Measurements from ENCODE around the gene FGF6.
"Not testable (repeated sequence)": the region's sequence is repeated elsewhere in the genome, so short reads cannot be mapped to it uniquely, and the experiment has no call there.

Gene FGF6, protein sequence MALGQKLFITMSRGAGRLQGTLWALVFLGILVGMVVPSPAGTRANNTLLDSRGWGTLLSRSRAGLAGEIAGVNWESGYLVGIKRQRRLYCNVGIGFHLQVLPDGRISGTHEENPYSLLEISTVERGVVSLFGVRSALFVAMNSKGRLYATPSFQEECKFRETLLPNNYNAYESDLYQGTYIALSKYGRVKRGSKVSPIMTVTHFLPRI

DNA sequence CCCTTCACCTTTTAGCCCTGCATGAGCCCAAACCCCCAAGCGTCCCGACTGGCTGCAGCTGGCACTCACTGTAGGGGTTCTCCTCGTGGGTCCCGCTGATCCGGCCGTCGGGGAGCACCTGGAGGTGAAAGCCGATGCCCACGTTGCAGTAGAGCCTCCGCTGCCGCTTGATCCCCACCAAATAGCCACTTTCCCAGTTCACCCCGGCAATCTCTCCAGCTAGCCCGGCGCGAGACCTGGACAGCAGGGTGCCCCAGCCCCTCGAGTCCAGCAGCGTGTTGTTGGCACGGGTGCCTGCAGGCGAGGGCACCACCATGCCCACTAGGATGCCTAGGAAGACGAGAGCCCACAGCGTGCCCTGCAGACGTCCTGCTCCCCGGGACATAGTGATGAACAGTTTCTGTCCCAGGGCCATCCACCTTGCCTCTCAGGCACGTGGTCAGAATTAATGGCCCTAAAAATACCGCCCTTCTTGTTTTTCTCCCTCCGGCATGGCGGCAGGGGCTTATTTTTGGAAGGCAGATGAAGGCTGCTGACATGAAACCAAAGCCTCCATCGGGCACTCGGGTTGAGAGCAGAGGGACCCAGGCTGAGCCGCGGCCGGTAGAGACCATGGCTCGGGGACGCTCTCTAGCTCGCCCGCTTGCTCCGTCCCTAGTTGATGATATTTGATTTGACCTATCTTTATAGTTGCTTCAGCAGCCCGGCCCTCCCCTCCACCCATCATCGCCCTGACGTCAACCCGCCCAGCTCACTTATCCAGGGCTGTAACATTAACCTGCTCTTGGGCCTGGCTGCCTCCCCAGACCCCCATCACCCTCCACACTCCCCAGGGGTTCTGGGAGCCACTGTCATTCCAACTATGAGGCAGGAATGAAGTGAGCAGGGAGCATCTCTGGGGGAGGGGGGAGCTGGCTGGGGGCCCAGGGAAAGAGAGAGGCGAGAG, at the start of gene FGF6:
Gene FGF6 (minus strand): TSS at position 660 of the 946 bp plus-strand sequence. CDS start 245 bp downstream, at position 415.
- DNase-seq (ENCODE audit: low spot score), result no peak

GRCh38 chr12:4490973-4491372, 45.4 kb upstream of the FGF6 start:
- DNase-seq (ENCODE audit: low spot score), result no peak

DNA sequence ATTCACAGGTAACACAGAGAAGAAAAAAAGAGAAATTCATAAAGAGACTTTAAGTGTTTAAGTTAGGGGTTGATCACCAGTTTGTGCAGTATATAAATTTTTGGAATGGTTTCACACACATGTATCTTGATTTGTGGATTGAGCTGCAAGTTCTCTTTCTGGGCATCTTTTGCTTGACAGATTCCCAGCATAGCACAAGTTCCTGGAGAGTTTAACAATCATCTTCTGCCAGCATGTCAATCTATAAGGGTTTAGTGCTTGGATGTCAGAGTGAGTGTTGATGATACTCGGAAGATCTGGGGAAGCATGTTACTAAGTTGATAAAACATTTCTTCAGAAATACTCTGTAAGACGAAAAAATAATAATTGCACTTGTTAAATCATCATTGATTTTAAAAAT, 43.9 kb upstream of the FGF6 start:
- DNase-seq (ENCODE audit: low spot score), result no peak

DNA sequence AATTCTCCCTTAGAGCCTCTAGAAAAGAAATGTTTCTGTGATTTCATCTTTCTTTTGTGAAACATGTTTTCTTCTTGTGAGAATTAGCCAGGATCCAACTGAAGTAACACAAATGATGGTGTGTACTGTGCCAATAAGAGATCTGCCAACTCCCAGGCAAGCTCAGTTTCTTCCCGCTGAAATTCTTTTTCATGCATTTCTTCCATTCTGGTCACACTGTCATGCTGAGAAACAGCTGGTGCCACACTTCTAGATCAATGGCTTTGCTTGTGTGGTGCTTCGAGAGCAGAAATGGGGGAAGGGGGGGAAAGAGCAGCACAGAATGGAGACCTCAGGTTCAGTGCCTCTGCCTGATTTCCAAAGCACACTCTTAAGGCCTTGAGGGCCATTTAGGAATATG, 41.4 kb upstream of the FGF6 start:
- no peak for DNase-seq (ENCODE audit: low spot score)

GRCh38 chr12:4486049-4486699, 40.6 kb upstream of the FGF6 start:
- DNase-seq (ENCODE audit: low spot score), result no peak

DNA sequence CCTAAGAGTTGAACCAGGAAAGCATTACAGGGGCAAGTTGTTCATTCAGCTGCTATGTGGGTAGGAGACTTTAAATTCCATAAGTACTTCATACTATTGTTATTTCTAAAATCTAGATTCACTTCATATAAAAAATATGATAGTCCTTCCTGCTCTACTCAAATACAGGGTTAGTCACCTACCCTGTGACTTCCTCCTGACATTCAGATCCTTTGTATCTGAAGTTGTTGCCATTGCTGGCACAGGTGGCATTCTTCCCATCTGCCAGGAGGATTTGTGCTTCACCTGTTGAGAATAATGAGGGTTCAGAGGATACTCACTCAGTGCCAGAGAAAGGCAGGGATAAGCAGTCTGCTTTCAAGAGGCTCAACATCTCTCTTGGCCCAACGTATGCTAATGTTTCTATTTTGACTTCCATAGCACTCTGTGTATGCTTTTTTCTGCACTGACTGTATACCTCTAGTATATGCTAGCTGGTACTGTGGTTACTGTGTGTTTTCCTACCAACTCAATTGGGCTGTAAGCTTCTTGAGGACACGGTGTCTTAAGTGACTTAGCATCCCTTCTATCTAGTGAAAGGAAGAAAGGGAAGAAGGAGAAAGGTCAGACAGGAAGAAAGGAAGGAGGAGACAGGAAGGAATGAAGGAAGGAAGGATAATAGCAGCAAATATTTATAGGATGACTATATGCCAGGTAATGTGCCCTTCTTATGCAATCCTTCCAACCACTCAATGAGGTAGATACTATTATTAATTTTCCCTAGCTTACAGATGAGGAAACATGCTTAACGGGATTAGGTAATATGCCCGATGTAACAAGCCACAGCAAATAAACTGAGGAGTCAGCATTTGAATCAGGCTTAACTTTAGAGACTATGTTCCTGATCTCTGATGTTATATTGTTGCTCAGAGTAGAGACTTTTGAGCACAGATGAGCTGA, 38.5 kb upstream of the FGF6 start:
- no peak for DNase-seq (ENCODE audit: low spot score)

DNA sequence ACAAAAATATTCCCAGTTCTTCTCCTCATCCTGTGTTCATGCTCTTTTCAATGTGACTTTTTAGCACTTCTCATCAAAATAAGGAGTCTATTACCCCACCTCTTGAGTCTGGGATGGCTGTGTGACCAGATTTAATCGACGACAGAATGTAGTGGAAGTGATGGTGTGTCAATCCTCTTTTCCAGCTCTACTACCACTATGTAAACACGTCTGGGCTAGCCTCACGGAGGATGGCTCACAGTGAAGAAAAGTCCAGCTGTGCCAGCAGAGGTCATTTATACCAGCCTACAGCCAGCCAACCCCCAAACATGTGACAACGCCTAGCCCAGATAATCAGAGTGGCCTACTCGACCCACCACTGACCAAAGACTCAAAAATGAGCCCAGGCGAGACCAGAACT, 37.3 kb upstream of the FGF6 start:
- no peak for DNase-seq (ENCODE audit: low spot score)

DNA sequence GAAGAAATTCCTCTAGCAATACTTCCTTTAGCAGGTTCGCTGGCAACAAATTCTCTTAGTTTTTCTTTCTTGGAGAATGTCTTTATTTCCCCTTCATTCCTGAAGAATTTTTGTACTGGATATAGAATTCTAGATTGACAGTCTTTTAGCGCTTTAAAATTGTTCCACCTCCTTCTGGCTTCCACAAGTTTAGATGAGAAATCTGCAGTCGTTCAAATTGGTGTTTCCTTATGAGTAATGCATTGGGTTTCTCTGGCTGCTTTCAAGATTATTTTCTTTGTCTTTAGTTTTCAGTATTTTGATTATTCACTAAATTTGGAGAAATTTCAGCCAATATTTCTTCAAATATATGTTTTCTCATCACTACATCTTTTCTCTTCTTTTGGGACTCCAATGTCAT, 33.3 kb upstream of the FGF6 start:
- DNase-seq (ENCODE audit: low spot score), result no peak

GRCh38 chr12:4477129-4477528, 31.5 kb upstream of the FGF6 start:
- DNase-seq (ENCODE audit: low spot score), result no peak

GRCh38 chr12:4472046-4472445, 26.4 kb upstream of the FGF6 start:
- no peak for DNase-seq (ENCODE audit: low spot score)

- DNase-seq (ENCODE audit: low spot score), result no peak
These were observed 25.6 kb upstream of the FGF6 start for GRCh38 chr12:4471256-4471655.

DNA sequence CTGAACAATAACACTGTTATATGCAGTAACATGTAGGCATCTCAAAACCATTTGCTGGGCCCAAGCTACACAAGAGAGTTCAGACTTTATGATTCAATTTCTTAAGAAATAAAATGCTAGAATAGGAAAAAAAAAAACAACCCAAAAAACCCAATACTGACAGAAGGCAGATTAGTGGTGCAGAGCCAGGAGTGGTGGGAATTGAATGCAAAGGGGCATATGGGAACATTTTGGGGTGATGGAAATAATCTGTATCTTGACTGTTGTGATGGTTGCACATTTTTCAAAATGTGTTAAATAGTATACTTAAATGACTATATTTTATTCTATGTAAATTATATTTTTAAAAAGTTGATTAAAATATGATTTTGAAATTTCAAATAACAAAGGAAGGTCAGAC, 23.4 kb upstream of the FGF6 start:
- no peak for DNase-seq (ENCODE audit: low spot score)

DNA sequence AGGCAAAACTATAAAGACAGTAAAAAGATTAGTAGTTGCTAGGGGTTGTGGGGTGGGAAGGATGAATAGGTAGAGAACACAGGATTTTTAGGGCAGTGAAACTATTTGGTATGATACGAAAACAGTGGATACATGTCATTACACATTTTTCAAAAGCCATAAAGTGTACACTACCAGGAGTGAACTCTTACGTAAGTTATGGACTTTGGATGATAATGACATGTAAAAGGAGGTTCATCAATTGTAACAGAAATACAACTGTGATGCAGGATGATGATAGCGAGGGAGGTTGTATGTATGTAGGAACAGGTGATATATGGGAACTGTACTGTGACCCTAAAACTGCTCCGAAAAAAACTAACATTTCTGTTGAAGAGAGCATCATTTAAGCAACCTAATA, 15.1 kb upstream of the FGF6 start:
- DNase-seq (ENCODE audit: low spot score), result no peak

GRCh38 chr12:4455849-4456248, 10.2 kb upstream of the FGF6 start:
- DNase-seq (ENCODE audit: low spot score), result not testable (repeated sequence)

DNA sequence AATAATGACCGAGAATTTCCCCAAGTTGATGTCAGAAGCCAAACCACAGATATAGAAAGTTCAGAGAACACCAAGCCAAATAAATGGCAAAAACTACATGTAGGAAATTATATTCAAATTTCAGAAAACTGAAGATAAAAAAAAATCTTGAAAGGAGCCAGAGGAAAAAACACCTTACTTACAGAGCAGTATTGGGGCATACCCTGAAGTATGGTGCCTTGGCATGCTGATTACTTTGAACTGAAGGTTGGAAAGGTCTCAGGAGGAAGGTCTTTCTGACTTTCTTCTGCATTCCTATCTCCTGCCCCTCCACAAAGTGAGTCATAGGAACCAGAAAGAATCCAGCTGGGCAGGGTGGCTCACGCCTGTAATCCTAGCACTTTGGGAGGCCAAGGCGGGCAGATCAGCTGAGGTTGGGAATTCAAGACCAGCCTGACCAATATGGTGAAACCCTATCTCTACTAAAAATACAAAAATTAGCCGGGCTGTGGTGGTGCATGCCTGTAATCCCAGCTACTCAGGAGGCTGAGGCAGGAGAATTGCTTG, 8.8 kb upstream of the FGF6 start:
- no peak for DNase-seq (ENCODE audit: low spot score)

GRCh38 chr12:4451694-4452093, 6.1 kb upstream of the FGF6 start:
- DNase-seq (ENCODE audit: low spot score), result no peak

DNA sequence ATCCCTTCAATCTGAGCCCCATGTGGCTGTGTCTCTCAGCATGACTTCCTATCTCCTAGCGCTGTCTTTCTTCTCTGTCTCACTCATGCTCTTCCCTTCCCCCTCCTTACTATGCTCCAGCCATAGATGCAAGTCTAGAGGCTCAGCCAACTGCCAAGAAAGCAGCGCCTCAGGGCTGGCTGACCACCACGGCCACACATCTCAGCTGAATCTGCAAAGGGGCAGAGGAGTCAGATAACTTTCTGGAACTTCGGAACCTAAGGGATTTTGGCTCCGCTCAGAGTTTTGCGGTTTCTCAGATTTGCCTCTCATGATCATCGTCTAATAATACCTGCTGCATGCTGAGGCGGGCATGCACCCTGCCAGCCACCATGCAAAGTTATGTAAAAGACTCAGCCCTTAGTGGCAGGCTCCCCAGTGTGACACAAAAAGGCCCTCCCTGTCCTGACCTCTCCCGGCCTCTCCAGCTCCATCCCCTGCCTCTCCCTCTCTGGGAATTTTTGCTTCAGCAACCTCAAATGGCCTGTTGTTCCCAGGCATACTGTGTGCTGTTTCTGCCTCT, 5.0 kb upstream of the FGF6 start:
- no peak for DNase-seq (ENCODE audit: low spot score)

DNA sequence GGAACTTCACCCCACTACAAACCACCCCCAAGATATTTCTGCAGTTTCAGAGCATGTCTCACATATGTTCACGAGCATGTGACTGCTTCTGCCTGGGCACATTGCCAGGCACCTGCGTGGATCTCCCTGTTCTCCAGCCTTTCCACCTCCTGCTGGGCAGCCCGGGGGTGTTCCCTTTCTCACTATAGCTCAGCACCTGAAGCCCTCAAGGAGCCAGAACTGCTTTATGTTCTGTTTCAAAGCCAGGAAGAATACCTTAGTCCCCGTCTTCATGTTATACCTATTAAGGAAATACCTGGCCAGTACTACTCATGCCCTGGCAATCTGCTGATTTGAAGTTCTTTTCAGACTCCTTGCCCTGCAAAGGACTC, 4.2 kb upstream of the FGF6 start:
- DNase-seq (ENCODE audit: low spot score), result no peak

DNA sequence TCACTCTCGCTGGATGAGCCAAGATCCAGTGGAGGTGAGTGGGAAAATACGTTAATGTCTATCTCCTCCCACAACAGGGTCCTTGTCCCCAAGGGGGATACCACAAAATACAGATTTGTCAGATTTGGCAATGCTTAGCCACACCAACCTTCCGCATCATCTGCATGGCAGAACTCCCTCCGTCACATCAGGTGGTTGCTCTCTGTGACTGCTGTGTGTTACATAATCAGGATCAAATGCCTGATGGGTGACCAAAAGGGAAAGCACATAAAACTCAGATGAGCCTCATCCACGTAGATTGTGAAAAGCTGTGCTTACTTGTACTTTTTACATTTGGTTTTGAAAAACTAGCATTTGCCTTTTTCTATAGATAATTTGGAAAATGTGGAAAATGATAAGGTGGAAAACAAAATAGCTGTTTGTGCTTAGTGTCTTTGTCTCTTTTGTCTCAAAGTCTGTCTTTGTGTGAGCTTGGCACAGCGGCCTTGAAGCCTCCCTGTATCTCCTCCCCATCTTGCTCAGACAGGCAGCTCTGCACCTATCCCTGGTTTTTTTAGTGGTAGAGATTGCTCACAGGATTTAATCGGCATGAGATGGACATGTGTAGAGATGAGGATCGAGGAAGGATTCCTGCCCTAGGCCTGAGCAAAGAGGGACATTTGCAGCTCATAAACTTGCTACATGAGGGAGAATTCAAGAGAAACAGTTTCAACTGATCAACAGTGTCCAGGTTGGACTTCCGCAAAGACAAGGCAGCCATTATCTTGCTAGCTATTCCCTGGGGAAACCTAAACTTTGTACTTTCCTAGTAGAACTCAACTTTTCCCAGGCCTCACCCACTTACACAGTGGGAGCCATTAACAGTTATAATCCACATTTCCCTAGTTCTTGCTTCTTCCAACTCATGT, 3.6 kb upstream of the FGF6 start:
- no peak for DNase-seq (ENCODE audit: low spot score)

DNA sequence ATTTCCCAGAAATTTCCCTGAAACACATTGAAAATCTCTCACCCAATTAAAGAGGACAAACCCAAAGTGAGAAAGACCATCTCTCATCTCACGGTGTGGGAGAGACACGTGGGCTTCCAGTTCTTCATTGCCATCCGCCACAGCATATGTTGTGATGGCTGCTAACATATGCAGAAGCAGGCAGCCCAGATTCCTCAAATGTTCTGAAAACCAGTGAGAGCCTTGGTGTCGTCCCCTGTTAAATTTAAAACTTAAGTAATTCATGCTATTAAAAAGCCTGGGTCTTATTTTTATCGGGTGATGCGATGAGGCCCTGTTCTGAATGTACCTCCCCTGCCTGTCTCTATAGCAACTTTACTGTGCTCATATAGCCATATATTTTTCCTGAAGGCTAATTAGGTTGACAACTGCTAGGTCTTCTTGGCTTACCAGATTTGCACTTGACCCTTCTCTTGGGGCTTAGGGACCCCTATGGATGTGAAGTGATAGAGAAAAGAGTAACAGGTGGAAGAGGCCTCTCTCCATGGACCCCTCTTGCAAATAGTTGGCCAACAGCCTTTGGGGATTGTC, 2.8 kb upstream of the FGF6 start:
- DNase-seq (ENCODE audit: low spot score), result no peak

All from hematopoietic multipotent progenitor cell treated with erythropoietin and hydrocortisone succinate and interleukin-3 and kit ligand, for 17 days (in vitro differentiated cells).